Right ventricle myocardium superior (tissue), 1 donor: ENCODE measurements around the gene NFATC1. TPM values are rescaled to one million over a fixed set of nuclear protein-coding genes. Genes with fewer than 3 reads are reported as not detected.
"Not testable (repeated sequence)": the region's sequence is repeated elsewhere in the genome, so short reads cannot be mapped to it uniquely, and the experiment has no call there.

Experiments used
- ATAC-seq: fragments of 200-7000 bp; cut with Tn5 transposase; one replicate; pipeline ENCODE4 v1.9.1; 2020; ENCODE audit warnings: mild to moderate bottlenecking; ENCODE audit not compliant: poor library complexity
- DNase-seq: peaks from one replicate; pipeline ENCODE4 v3.0.0-alpha.2; 2020
- intact Hi-C: fragments of 100-400 bp; cut with DNase I; formaldehyde crosslinking; loops from one replicate; pipeline ENCODE4 v1.11.2; 2022
- total RNA-seq: library from RNA; stranded (reverse); fragmentation: NEBNext Ultra II Directional; extraction: Animal tissue kit (Norgen Biotek cat#: 25700); gene quantifications from one replicate; pipeline ENCODE4 v1.2.1, GENCODE V29; 2021
- donor health status: DM: no; HTN: yes; CAD: no; lungs with severe emphysema.

Gene NFATC1
- total RNA-seq, 1 donor from 2014 or later: 19.8 TPM

- ATAC-seq, intact Hi-C loops, DNase-seq: not testable (repeated sequence)
Measured at GRCh38 chr18:79504495-79504894, 108.8 kb downstream of the NFATC1 start.

- ATAC-seq, DNase-seq: not testable (repeated sequence)
- intact Hi-C loops: loop anchor here (5.0 kb wide), 1 partner anchor 108 kb away; the partner anchor contains the start of gene NFATC1
Measured at GRCh38 chr18:79505465-79505864, 109.7 kb downstream of the NFATC1 start.

GRCh38 chr18:79506191-79507075 is 110.7 kb downstream of the NFATC1 start:
- intact Hi-C loops: loop anchor here (5.0 kb wide), 1 partner anchor 109 kb away; the partner anchor contains the start of gene NFATC1
- ATAC-seq (peak; percentile 79), DNase-seq (peak; percentile 42)

GRCh38 chr18:79507076-79507545 is 111.4 kb downstream of the NFATC1 start:
- intact Hi-C loops: loop anchor here (5.0 kb wide), 1 partner anchor 110 kb away; the partner anchor contains the start of gene NFATC1
- peak; percentile 88 for DNase-seq
- ATAC-seq: peak; percentile 92

- ATAC-seq (peak; percentile 81), DNase-seq (peak; percentile 90)
- intact Hi-C loops: loop anchor here (5.0 kb wide), 1 partner anchor 111 kb away; the partner anchor contains the start of gene NFATC1
Measured at GRCh38 chr18:79507546-79508480, 112.1 kb downstream of the NFATC1 start.

- no peak for ATAC-seq
Measured at GRCh38 chr18:79508565-79509535, 113.1 kb downstream of the NFATC1 start.

GRCh38 chr18:79509536-79509930 is 113.8 kb downstream of the NFATC1 start:
- no peak for ATAC-seq
- intact Hi-C loops: loop anchor here (5.0 kb wide), 1 partner anchor 112 kb away; the partner anchor contains the start of gene NFATC1

More at GRCh38 chr18:79508565-79509535, 113.1 kb downstream of the NFATC1 start:
- intact Hi-C loops: loop anchor here (5.0 kb wide), 1 partner anchor 112 kb away; the partner anchor contains the start of gene NFATC1
- DNase-seq: no peak

GRCh38 chr18:79510046-79510685 is 114.4 kb downstream of the NFATC1 start:
- intact Hi-C loops: no loop called here
- ATAC-seq: no peak
- no peak for DNase-seq

More at GRCh38 chr18:79509536-79509930, 113.8 kb downstream of the NFATC1 start:
- DNase-seq: no peak

GRCh38 chr18:79510731-79511241 is 115.1 kb downstream of the NFATC1 start:
- intact Hi-C loops: no loop called here
- no peak for DNase-seq
- ATAC-seq: no peak

GRCh38 chr18:79511271-79511670 is 115.5 kb downstream of the NFATC1 start:
- ATAC-seq (no peak), DNase-seq (no peak)
- intact Hi-C loops: no loop called here

- ATAC-seq (no peak), DNase-seq (no peak)
- intact Hi-C loops: no loop called here
Measured at GRCh38 chr18:79511671-79512301, 116.1 kb downstream of the NFATC1 start.

GRCh38 chr18:79512461-79513380 is 117.0 kb downstream of the NFATC1 start:
- DNase-seq (no peak), ATAC-seq (no peak)
- intact Hi-C loops: no loop called here

- DNase-seq (no peak), ATAC-seq (no peak)
- intact Hi-C loops: no loop called here
Measured at GRCh38 chr18:79513381-79514081, 117.8 kb downstream of the NFATC1 start.

- no peak for ATAC-seq
- DNase-seq: no peak
- intact Hi-C loops: no loop called here
Measured at GRCh38 chr18:79515331-79515730, 119.6 kb downstream of the NFATC1 start.

GRCh38 chr18:79515944-79516351 is 120.2 kb downstream of the NFATC1 start:
- intact Hi-C loops: no loop called here
- no peak for DNase-seq
- ATAC-seq: no peak
